GM12891 (cell line): Measurements from ENCODE around the gene CD68.

Source experiments
- POLR2A ChIP-seq: IDR thresholded peaks from 2 replicates; pipeline ENCODE4 v1.6.1; 2011; ENCODE audit warnings: low read depth, low read length, control low read depth
- POLR2AphosphoS5 ChIP-seq: IDR thresholded peaks from 2 replicates; pipeline ENCODE4 v1.6.1; 2011; ENCODE audit warnings: low read depth, low read length, control low read depth
- POU2F2 ChIP-seq: IDR thresholded peaks from 2 replicates; pipeline ENCODE4 v1.6.1; 2011; ENCODE audit warnings: low read depth, mild to moderate bottlenecking, control low read depth, low read length, moderate library complexity
- SPI1 ChIP-seq: IDR thresholded peaks from 2 replicates; pipeline ENCODE4 v1.6.1; 2011; ENCODE audit warnings: low read depth, low read length, control low read depth
- TAF1 ChIP-seq: IDR thresholded peaks from 2 replicates; pipeline ENCODE4 v1.6.1; 2011; ENCODE audit warnings: low read depth, low read length, control low read depth

- TF ChIP-seq POLR2A: no peak
- TF ChIP-seq POLR2AphosphoS5: no peak
- TF ChIP-seq TAF1: no peak
- no peak for TF ChIP-seq POU2F2
- TF ChIP-seq SPI1: no peak
Observed at GRCh38 chr17:7611635-7612293, 32.3 kb downstream of the CD68 start.
